DOHH2 (cell line): ENCODE data around the gene SV2B.

Source experiments
- H3F3A ChIP-seq: fragments of 200-600 bp; sonication (generic), shearing (Covaris generic); 2 replicates; pipeline ENCODE4 v1.6.0; 2016; ENCODE audit warnings: antibody characterized with exemption, mild to moderate bottlenecking; ENCODE audit not compliant: control insufficient read depth, insufficient read depth
- H3K27ac ChIP-seq: fragments of 200-600 bp; sonication (generic); 2 replicates; pipeline ENCODE4 v1.5.1; 2014; ENCODE audit warnings: low read depth, mild to moderate bottlenecking, low read length, moderate library complexity
- H3K27me3 ChIP-seq: fragments of 200-600 bp; sonication (generic); 2 replicates; pipeline ENCODE4 v1.6.1; 2014; ENCODE audit warnings: mild to moderate bottlenecking, low read length, mixed read lengths; ENCODE audit not compliant: control insufficient read depth
- H3K36me3 ChIP-seq: fragments of 200-600 bp; sonication (generic); 2 replicates; pipeline ENCODE4 v1.6.1; 2014; ENCODE audit warnings: mild to moderate bottlenecking, low read length, moderate library complexity, mixed read lengths; ENCODE audit not compliant: control insufficient read depth
- H3K4me1 ChIP-seq: fragments of 200-600 bp; sonication (generic); 2 replicates; pipeline ENCODE4 v1.6.1; 2014; ENCODE audit warnings: mild to moderate bottlenecking, low read length, mixed read lengths; ENCODE audit not compliant: control insufficient read depth
- H3K4me2 ChIP-seq: fragments of 200-600 bp; sonication (generic); 2 replicates; pipeline ENCODE4 v1.6.0; 2014; ENCODE audit warnings: mild to moderate bottlenecking, low read length, moderate library complexity
- H3K4me3 ChIP-seq: fragments of 200-600 bp; sonication (generic); 2 replicates; pipeline ENCODE4 v1.5.1; 2014; ENCODE audit warnings: mild to moderate bottlenecking, low read length, mixed read lengths
- H3K79me2 ChIP-seq: fragments of 200-600 bp; sonication (generic); 2 replicates; pipeline ENCODE4 v1.6.1; 2014; ENCODE audit warnings: mild to moderate bottlenecking, low read length, mixed read lengths; ENCODE audit not compliant: control insufficient read depth
- H3K9me2 ChIP-seq: fragments of 200-600 bp; sonication (generic); replicated peaks from 2 replicates; pipeline ENCODE4 v1.6.1; 2014; ENCODE audit warnings: mild to moderate bottlenecking, low read length, mixed read lengths; ENCODE audit not compliant: control insufficient read depth
- H3K9me3 ChIP-seq: fragments of 200-600 bp; sonication (generic); 2 replicates; pipeline ENCODE4 v1.6.1; 2014; ENCODE audit warnings: antibody characterized with exemption, low read length, mixed read lengths; ENCODE audit not compliant: control insufficient read depth, insufficient read depth
- H4K20me1 ChIP-seq: fragments of 200-600 bp; sonication (generic); 2 replicates; pipeline ENCODE4 v1.6.0; 2014; ENCODE audit warnings: low read depth, mild to moderate bottlenecking, antibody characterized with exemption, low read length, moderate library complexity; ENCODE audit not compliant: control insufficient read depth, insufficient read depth
- EZH2phosphoT487 ChIP-seq: fragments of 200-600 bp; sonication (generic); IDR thresholded peaks from 2 replicates; pipeline ENCODE4 v1.6.1; 2017; ENCODE audit warnings: borderline replicate concordance, mild to moderate bottlenecking, antibody characterized with exemption, low read length, moderate library complexity, mixed read lengths
- TF ChIP-seq, protein P1 (sequence below): fragments of 200-600 bp; sonication (generic); IDR thresholded peaks from one replicate; pipeline ENCODE4 v1.5.1; 2014; ENCODE audit warnings: antibody characterized with exemption, mild to moderate bottlenecking, low read depth, low read length; ENCODE audit not compliant: poor library complexity, severe bottlenecking

Gene SV2B

DNA sequence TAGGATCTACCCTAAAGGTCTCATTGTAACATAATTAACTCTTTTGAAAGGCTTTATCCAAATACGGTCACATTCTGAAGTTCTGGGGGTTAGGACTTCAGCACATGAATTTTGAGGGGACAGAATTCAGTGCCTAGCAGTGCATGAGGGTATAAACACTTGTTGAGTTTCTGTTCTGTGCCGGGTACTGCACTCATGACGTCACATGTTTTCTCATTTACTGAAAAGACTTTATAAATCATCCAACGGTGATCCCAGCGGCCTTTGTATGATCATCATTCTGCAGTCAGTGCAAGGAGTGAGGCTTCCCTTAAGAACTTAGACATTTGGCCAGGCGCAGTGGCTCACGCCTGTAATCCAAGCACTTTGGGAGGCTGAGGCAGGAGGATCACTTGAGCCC lies 25.1 kb downstream of the SV2B start:
- TF ChIP-seq, protein P1, sequence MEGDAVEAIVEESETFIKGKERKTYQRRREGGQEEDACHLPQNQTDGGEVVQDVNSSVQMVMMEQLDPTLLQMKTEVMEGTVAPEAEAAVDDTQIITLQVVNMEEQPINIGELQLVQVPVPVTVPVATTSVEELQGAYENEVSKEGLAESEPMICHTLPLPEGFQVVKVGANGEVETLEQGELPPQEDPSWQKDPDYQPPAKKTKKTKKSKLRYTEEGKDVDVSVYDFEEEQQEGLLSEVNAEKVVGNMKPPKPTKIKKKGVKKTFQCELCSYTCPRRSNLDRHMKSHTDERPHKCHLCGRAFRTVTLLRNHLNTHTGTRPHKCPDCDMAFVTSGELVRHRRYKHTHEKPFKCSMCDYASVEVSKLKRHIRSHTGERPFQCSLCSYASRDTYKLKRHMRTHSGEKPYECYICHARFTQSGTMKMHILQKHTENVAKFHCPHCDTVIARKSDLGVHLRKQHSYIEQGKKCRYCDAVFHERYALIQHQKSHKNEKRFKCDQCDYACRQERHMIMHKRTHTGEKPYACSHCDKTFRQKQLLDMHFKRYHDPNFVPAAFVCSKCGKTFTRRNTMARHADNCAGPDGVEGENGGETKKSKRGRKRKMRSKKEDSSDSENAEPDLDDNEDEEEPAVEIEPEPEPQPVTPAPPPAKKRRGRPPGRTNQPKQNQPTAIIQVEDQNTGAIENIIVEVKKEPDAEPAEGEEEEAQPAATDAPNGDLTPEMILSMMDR: no peak
- no peak for TF ChIP-seq EZH2phosphoT487
- Histone ChIP-seq H3K79me2 (no peaks in the 10 kb centered on the region), H3F3A (no peaks in the 10 kb centered on the region), H3K4me1 (no peaks in the 10 kb centered on the region), H3K36me3 (no peaks in the 10 kb centered on the region), H3K9me3 (no peaks in the 10 kb centered on the region), H3K4me3 (no peak overlapping the region), H3K4me2 (no peak overlapping the region), H3K9me2 (no peaks in the 10 kb centered on the region), H4K20me1 (no peaks in the 10 kb centered on the region), H3K27me3 (peaks cover 21% of the 10 kb centered on the region), H3K27ac (no peak overlapping the region)

DNA sequence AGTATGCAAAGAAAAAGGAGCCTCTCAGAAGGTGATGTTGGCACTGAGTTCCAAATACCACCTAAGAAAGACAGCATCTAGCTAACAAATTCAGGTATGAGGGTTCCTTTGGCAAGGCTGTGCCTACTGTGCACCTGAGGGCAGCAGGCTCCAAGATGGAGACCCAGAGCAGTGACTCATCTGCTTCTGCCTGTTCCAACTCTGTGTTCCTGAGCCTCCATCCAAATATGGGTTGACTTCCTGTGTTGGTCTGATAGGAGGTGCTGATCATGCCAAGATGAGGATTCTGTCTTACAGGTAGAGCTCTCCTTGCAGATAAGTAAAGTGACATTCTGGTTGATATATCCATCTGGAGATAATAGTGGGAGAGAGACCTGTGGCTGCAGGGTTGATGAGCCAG lies 26.0 kb downstream of the SV2B start:
- peaks cover 21% of the 10 kb centered on the region for H3K27me3 ChIP-seq
- TF ChIP-seq, protein P1: no peak
- no peak for TF ChIP-seq EZH2phosphoT487
- no peak overlapping the region for H3K4me2 ChIP-seq
- H3K4me1 ChIP-seq: no peaks in the 10 kb centered on the region
- no peaks in the 10 kb centered on the region for H3K9me3 ChIP-seq
- H3F3A ChIP-seq: no peaks in the 10 kb centered on the region
- H3K4me3 ChIP-seq: no peak overlapping the region
- no peaks in the 10 kb centered on the region for H3K36me3 ChIP-seq
- H3K27ac ChIP-seq: no peak overlapping the region
- H3K9me2 ChIP-seq: no peaks in the 10 kb centered on the region
- H4K20me1 ChIP-seq: no peaks in the 10 kb centered on the region
- no peaks in the 10 kb centered on the region for H3K79me2 ChIP-seq

DNA sequence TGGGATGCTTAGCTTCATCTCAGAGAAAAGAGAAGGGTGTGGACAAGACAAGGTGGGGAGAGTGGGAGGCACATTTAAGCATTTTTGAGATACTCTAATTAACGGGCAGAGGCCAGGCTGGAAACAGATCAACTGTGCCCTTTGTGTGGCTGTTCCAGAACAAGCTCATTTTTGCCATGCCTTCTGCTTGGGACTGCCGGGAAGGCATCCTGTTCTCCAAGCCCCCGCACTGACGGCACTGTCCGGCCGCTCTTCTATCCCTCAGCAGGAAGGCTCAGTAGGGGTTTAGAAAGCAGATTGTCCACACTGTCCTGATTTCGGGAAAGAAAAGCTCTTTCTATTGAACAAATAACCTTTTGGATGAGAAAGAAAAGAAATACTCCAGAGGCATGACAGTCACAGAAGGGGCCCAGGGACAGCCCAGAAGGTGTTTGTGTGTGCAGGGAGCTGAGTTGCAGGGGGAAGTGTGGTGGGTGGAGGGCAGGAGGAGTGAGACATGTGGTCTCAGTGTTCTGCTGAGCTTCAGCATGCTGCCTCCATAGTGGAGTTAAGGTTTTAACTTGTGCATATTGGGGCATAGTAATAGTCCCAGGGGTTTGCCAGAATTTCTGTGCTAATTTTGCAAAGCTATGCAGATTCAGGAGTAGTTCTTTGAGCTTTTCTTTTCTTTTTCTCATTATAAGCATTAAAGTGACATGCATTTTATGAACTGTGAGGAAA lies 27.3 kb downstream of the SV2B start:
- no peak overlapping the region for H3K4me3 ChIP-seq
- no peaks in the 10 kb centered on the region for H3K4me1 ChIP-seq
- H3F3A ChIP-seq: no peaks in the 10 kb centered on the region
- H3K9me3 ChIP-seq: no peaks in the 10 kb centered on the region
- H3K9me2 ChIP-seq: no peaks in the 10 kb centered on the region
- peaks cover 21% of the 10 kb centered on the region for H3K27me3 ChIP-seq
- H3K79me2 ChIP-seq: no peaks in the 10 kb centered on the region
- no peaks in the 10 kb centered on the region for H3K36me3 ChIP-seq
- H3K4me2 ChIP-seq: no peak overlapping the region
- H4K20me1 ChIP-seq: no peaks in the 10 kb centered on the region
- TF ChIP-seq EZH2phosphoT487: no peak
- TF ChIP-seq, protein P1: no peak
- no peak overlapping the region for H3K27ac ChIP-seq
